ENCODE results near the gene SNAP25. TPM values are rescaled to one million over a fixed set of nuclear protein-coding genes. Genes with fewer than 3 reads are reported as not detected.
A peak's percentile ranks its signal among the peaks of the same experiment; 100 is the strongest.

Gene SNAP25
- total RNA-seq, 2 donors from 2014 or later: 2.1 to 10.0 TPM

DNA sequence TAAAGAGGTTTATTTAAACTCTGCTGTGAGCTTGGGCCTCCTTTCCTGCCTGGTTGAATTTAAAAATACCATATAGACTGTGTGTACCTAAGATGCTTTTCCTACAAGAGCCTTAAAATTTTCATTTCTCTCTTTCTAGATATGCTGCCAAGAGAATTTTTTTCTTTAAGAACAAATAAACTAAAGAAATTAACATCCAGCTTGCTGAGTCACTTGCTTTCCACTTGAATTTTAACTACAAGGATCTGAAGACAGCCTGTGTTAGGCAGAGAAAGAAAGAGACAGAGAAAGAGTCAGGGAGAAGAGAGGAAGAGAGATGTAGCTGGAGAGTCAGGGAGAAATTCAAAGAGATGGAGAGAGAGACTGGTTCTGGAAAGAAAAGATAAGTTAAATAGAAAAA lies 18.3 kb upstream of the SNAP25 start:
- intact Hi-C loops (cut with DNase I): no loop called here
- DNase-seq (ENCODE audit: low spot score): no peak
- H3K4me3 ChIP-seq: no peak overlapping the region
- no peaks in the 10 kb centered on the region for H3K36me3 ChIP-seq
- H3K4me1 ChIP-seq (replicated peaks): no peaks in the 10 kb centered on the region
- no peaks in the 10 kb centered on the region for H3K27me3 ChIP-seq (replicated peaks; ENCODE audit: insufficient read depth)
- H3K9me3 ChIP-seq: no peaks in the 10 kb centered on the region
- no peak overlapping the region for H3K27ac ChIP-seq
- TF ChIP-seq, protein P1, sequence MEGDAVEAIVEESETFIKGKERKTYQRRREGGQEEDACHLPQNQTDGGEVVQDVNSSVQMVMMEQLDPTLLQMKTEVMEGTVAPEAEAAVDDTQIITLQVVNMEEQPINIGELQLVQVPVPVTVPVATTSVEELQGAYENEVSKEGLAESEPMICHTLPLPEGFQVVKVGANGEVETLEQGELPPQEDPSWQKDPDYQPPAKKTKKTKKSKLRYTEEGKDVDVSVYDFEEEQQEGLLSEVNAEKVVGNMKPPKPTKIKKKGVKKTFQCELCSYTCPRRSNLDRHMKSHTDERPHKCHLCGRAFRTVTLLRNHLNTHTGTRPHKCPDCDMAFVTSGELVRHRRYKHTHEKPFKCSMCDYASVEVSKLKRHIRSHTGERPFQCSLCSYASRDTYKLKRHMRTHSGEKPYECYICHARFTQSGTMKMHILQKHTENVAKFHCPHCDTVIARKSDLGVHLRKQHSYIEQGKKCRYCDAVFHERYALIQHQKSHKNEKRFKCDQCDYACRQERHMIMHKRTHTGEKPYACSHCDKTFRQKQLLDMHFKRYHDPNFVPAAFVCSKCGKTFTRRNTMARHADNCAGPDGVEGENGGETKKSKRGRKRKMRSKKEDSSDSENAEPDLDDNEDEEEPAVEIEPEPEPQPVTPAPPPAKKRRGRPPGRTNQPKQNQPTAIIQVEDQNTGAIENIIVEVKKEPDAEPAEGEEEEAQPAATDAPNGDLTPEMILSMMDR (IDR thresholded peaks at IDR 0.05): no peak
- TF ChIP-seq POLR2AphosphoS5 (IDR thresholded peaks at IDR 0.05) (no peak), POLR2A (IDR thresholded peaks at IDR 0.05) (no peak)

DNA sequence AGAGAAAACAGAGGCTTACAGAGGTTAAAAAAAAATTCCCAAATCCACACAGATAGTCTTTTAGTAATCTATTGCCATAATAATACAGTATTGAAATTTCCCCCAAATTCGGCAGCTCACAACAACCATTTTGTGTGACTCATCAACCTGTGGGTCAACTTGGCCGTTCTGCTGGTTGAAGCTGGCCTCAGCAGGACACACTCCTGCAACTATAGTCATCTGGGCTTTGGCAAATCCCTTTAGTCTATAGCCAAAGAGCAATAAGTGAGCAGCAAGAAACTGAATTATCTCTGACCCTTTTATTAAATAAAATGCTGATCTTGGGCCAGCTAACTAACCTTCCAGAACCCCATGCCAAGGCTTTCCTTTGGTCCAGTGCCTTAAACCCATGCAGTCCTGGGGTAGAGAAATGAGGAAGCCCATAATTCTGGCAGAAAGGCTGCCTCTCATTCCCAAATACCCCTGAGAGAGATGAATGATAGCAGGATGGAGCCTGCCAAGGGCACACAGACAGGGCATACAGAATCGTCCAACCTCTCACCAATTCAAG lies 17.2 kb upstream of the SNAP25 start:
- H3K36me3 ChIP-seq: no peaks in the 10 kb centered on the region
- no peak for DNase-seq (ENCODE audit: low spot score)
- H3K27ac ChIP-seq: no peak overlapping the region
- H3K27me3 ChIP-seq (replicated peaks; ENCODE audit: insufficient read depth): no peaks in the 10 kb centered on the region
- no peak overlapping the region for H3K4me3 ChIP-seq
- no peak for TF ChIP-seq POLR2AphosphoS5 (IDR thresholded peaks at IDR 0.05)
- TF ChIP-seq, protein P1 (IDR thresholded peaks at IDR 0.05): no peak
- no peak for TF ChIP-seq POLR2A (IDR thresholded peaks at IDR 0.05)
- no peaks in the 10 kb centered on the region for H3K4me1 ChIP-seq (replicated peaks)
- 68% methylated on average over 3 of the region's 3 CpGs for WGBS
- intact Hi-C loops (cut with DNase I): no loop called here
- no peaks in the 10 kb centered on the region for H3K9me3 ChIP-seq

DNA sequence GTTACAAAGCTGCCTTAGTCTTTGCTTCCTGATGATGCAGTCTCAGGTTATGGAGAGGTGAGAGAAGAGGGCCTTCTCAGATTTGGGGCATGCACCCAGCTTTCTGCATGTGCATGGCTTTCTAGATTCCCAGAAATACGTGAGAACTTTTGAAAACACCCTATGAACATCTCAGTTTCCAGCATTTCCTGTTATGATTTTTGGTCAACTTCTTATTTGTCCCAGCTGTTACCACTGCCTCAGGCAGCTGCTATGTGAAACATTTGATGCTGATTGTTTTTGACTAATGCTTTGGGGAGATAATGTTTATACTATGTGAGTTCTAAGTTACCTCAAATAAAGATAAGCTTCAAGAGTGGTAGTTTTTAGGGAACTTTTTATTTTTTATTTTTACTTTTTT lies 9.5 kb upstream of the SNAP25 start:
- DNase-seq (ENCODE audit: low spot score): no peak
- Histone ChIP-seq H3K27me3 (replicated peaks; ENCODE audit: insufficient read depth) (no peaks in the 10 kb centered on the region), H3K4me1 (replicated peaks) (no peaks in the 10 kb centered on the region), H3K4me3 (no peak overlapping the region), H3K9me3 (no peaks in the 10 kb centered on the region), H3K27ac (no peak overlapping the region), H3K36me3 (no peaks in the 10 kb centered on the region)
- WGBS: 70% methylated on average over 1 of the region's 1 CpG
- no peak for TF ChIP-seq POLR2AphosphoS5 (IDR thresholded peaks at IDR 0.05)
- TF ChIP-seq POLR2A (IDR thresholded peaks at IDR 0.05): no peak
- TF ChIP-seq, protein P1 (IDR thresholded peaks at IDR 0.05): no peak
- intact Hi-C loops (cut with DNase I): no loop called here

DNA sequence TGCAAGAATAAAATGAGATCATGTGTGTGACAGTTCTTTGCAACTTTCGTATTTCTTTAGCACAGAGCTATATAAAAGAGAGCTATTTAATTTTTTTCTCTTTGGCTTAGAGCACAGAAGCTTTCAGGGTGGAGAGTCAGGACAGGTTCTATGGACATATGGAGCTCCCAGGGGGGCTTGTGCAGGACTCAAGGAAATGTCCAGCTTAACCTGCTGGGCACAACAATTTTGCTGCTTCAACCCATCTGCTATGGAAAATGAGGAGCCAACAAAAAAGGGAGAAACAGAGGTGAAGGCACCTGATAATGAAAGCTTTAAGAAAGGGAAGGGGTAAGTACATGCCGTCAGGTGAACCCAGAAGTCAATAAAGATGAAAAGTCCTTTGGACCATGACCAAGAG lies 5.1 kb upstream of the SNAP25 start:
- Histone ChIP-seq H3K4me1 (replicated peaks) (no peaks in the 10 kb centered on the region), H3K27me3 (replicated peaks; ENCODE audit: insufficient read depth) (no peaks in the 10 kb centered on the region), H3K36me3 (no peaks in the 10 kb centered on the region), H3K4me3 (no peak overlapping the region), H3K27ac (no peak overlapping the region), H3K9me3 (no peaks in the 10 kb centered on the region)
- no peak for TF ChIP-seq POLR2AphosphoS5 (IDR thresholded peaks at IDR 0.05)
- TF ChIP-seq, protein P1 (IDR thresholded peaks at IDR 0.05): no peak
- no peak for TF ChIP-seq POLR2A (IDR thresholded peaks at IDR 0.05)
- intact Hi-C loops (cut with DNase I): no loop called here
- DNase-seq (ENCODE audit: low spot score): no peak
- WGBS: 87% methylated on average over 2 of the region's 2 CpGs

DNA sequence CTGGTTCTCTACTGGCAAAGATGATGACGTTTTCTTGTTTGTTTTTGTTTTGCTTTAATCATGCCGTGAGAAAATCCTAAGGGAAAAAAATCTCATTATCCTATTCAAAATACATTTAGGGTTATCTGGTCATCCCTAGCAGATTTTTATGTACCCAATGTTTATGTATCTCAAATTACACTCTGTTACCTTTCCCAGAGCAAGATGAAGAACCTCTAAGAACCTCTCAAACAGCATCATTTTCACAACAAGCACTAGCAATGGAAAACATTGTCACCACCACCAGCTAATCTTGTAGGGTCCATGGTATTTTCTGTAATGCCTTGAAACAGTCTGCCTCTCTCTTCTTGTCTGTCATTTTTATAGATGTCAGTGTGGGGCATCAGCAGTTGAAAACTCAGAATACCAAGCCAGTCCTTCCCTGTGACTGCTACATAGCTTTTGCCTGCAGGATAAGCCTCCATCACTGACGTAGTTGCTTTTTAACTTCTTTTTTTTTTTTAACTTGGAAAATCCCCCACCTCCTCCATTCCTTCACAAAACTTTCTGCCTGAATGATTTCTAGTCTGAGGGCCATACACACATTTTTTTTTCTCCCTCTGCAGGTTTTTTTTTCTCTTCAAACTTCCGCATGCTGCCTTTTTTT lies 2.4 kb upstream of the SNAP25 start:
- 30% methylated on average over 4 of the region's 4 CpGs for WGBS
- intact Hi-C loops (cut with DNase I): loop anchor here (5.0 kb wide), 1 partner anchor 216 kb away; the partner anchor contains the start of gene MKKS
- no peaks in the 10 kb centered on the region for H3K27me3 ChIP-seq (replicated peaks; ENCODE audit: insufficient read depth)
- no peaks in the 10 kb centered on the region for H3K9me3 ChIP-seq
- no peaks in the 10 kb centered on the region for H3K4me1 ChIP-seq (replicated peaks)
- TF ChIP-seq, protein P1 (IDR thresholded peaks at IDR 0.05): no peak
- H3K27ac ChIP-seq: peak overlapping the region; percentile 86 to 88
- H3K4me3 ChIP-seq: no peak overlapping the region
- DNase-seq (ENCODE audit: low spot score): no peak
- no peaks in the 10 kb centered on the region for H3K36me3 ChIP-seq
